Measurements from ENCODE around the gene CNTN1.
A peak's percentile ranks its signal among the peaks of the same experiment; 100 is the strongest.
"Not testable (repeated sequence)": the region's sequence is repeated elsewhere in the genome, so short reads cannot be mapped to it uniquely, and the experiment has no call there.

The CNTN1 gene

GRCh38 chr12:40734276-40734675, 42.0 kb downstream of the CNTN1 start:
- Histone ChIP-seq H3K4me1 (ENCODE audit: control insufficient read depth, insufficient read depth, low read length) (peaks cover 5% of the 10 kb centered on the region; the same call in 1 of the 2 replicates), H3K36me3 (ENCODE audit: control insufficient read depth in 2 of 2, insufficient read depth in 1 of 2, low read length in 2 of 2) (no peaks in the 10 kb centered on the region), H3K9me3 (ENCODE audit: control insufficient read depth, insufficient read depth, low read depth, low read length) (no peaks in the 10 kb centered on the region), H3K4me3 (ENCODE audit: low read depth, low read length) (no peak overlapping the region), H3K27ac (ENCODE audit: extremely low read depth, low read depth, low read length) (no peak overlapping the region)
- no peak for TF ChIP-seq SCRT1 (tag by site-specific recombination; IDR thresholded peaks at IDR 0.05; ENCODE audit: borderline replicate concordance)
- no peak for TF ChIP-seq ZNF169 (tag by site-specific recombination; IDR thresholded peaks at IDR 0.05)
- peak; percentile 5; the same call in 1 of the 2 replicates for TF ChIP-seq SP7 (tag by site-specific recombination; IDR thresholded peaks at IDR 0.05)
- no peak for TF ChIP-seq ZFP69B (tag by site-specific recombination; IDR thresholded peaks at IDR 0.05)
- TF ChIP-seq ZNF707 (tag by site-specific recombination; IDR thresholded peaks at IDR 0.05): no peak
- CTCF ChIA-PET: no interaction called here
- POLR2A ChIA-PET: no interaction called here

- H3K4me3 ChIP-seq (ENCODE audit: low read depth, low read length): no peak overlapping the region
- TF ChIP-seq ZNF214 (tag by site-specific recombination; IDR thresholded peaks at IDR 0.05; ENCODE audit: borderline replicate concordance): no peak
- no peak for TF ChIP-seq ZNF510 (tag by site-specific recombination; IDR thresholded peaks at IDR 0.05; ENCODE audit: insufficient replicate concordance)
- no peak for TF ChIP-seq ZNF426 (tag by site-specific recombination; IDR thresholded peaks at IDR 0.05)
- TF ChIP-seq ZNF449 (tag by site-specific recombination; IDR thresholded peaks at IDR 0.05): no peak
- no peak for TF ChIP-seq GLIS1 (tag by site-specific recombination; IDR thresholded peaks at IDR 0.05)
- no peak for TF ChIP-seq ZBTB48 (tag by site-specific recombination; IDR thresholded peaks at IDR 0.05)
- no peak for TF ChIP-seq PBX3 (CRISPR knock-in tag; IDR thresholded peaks at IDR 0.05)
- no peak for TF ChIP-seq ZNF148 (tag by site-specific recombination; IDR thresholded peaks at IDR 0.05; ENCODE audit: borderline replicate concordance)
- no peak for TF ChIP-seq ATF2 (tag by site-specific recombination; IDR thresholded peaks at IDR 0.05; ENCODE audit: low read depth)
- no peak for TF ChIP-seq ZNF776 (tag by site-specific recombination; IDR thresholded peaks at IDR 0.05; ENCODE audit: borderline replicate concordance)
- no peak for TF ChIP-seq ZFHX2 (tag by site-specific recombination; conservative IDR thresholded peaks at IDR 0.05)
- no peak for TF ChIP-seq ZNF792 (tag by site-specific recombination; IDR thresholded peaks at IDR 0.05)
- no peak for TF ChIP-seq ZNF140 (tag by site-specific recombination; IDR thresholded peaks at IDR 0.05)
- H3K36me3 ChIP-seq (ENCODE audit: control insufficient read depth in 2 of 2, insufficient read depth in 1 of 2, low read length in 2 of 2): no peaks in the 10 kb centered on the region
- H3K4me1 ChIP-seq (ENCODE audit: control insufficient read depth, insufficient read depth, low read length): peaks cover 5% of the 10 kb centered on the region; the same call in 1 of the 2 replicates
- CTCF ChIA-PET: interaction anchor here (0.5 kb wide), 1 partner anchor 210 kb away, joined by 3 read pairs; no protein-coding TSS in a partner anchor
- H3K27ac ChIP-seq (ENCODE audit: extremely low read depth, low read depth, low read length): no peak overlapping the region
- no peaks in the 10 kb centered on the region for H3K9me3 ChIP-seq (ENCODE audit: control insufficient read depth, insufficient read depth, low read depth, low read length)
- POLR2A ChIA-PET: no interaction called here
Observed at GRCh38 chr12:40735551-40736230, 43.5 kb downstream of the CNTN1 start.

- H3K9me3 ChIP-seq (ENCODE audit: control insufficient read depth, insufficient read depth, low read depth, low read length); POLR2A ChIA-PET; H3K27ac ChIP-seq (ENCODE audit: extremely low read depth, low read depth, low read length); H3K4me1 ChIP-seq (ENCODE audit: control insufficient read depth, insufficient read depth, low read length); H3K36me3 ChIP-seq (ENCODE audit: control insufficient read depth in 2 of 2, insufficient read depth in 1 of 2, low read length in 2 of 2); CTCF ChIA-PET; H3K4me3 ChIP-seq (ENCODE audit: low read depth, low read length): not testable (repeated sequence)
Observed at GRCh38 chr12:40737416-40737815, 45.2 kb downstream of the CNTN1 start.

All from HEK293 (cell line).